Upper lobe of left lung (tissue), 4 donors: ENCODE data around the gene MAP6.

Experiments
- EP300 ChIP-seq, 4 donors: sonication (generic); formaldehyde crosslinking; IDR thresholded peaks; one replicate each; pipeline ENCODE4 v1.5.1; 2017; ENCODE audit warnings: antibody characterized with exemption in 4 of 4, control low read depth in 2 of 4
- POLR2A ChIP-seq, 4 donors: fragments of 450-650 bp; IDR thresholded peaks; one replicate each; pipeline ENCODE4 v1.5.1; 2016 to 2017; ENCODE audit warnings: antibody characterized with exemption in 4 of 4, mild to moderate bottlenecking in 2 of 4
- TF ChIP-seq, protein P1 (sequence below), 6 experiments: fragments of 450-650 bp in 4 of 6; fragments of 200-600 bp in 2 of 6; sonication (generic) in 2 of 6; IDR thresholded peaks; one replicate each; pipeline ENCODE4 v1.5.1; 2016 to 2019; ENCODE audit warnings: antibody characterized with exemption in 6 of 6

DNA sequence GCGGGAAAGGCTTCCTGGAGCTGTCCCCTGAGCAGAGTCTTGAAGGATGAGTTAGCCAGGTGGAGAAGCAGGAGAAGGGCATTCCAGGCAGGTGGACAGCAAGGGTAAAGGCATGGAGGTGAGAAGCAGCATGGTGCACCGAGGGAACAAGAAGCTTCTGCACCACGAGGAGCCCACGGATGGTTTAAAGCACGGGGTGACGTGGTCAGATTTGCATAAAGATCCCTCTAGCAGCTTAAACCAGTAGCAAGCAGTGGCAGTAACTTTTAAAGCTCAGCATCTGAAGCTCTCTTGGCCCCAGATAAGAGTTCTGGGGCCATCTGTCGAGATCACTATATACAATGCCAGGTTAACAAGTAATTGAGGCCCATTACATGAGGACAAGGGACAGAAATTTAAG, 69.9 kb downstream of the MAP6 start:
- TF ChIP-seq, protein P1, sequence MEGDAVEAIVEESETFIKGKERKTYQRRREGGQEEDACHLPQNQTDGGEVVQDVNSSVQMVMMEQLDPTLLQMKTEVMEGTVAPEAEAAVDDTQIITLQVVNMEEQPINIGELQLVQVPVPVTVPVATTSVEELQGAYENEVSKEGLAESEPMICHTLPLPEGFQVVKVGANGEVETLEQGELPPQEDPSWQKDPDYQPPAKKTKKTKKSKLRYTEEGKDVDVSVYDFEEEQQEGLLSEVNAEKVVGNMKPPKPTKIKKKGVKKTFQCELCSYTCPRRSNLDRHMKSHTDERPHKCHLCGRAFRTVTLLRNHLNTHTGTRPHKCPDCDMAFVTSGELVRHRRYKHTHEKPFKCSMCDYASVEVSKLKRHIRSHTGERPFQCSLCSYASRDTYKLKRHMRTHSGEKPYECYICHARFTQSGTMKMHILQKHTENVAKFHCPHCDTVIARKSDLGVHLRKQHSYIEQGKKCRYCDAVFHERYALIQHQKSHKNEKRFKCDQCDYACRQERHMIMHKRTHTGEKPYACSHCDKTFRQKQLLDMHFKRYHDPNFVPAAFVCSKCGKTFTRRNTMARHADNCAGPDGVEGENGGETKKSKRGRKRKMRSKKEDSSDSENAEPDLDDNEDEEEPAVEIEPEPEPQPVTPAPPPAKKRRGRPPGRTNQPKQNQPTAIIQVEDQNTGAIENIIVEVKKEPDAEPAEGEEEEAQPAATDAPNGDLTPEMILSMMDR (IDR thresholded peaks at IDR 0.05): no peak
- TF ChIP-seq EP300 (IDR thresholded peaks at IDR 0.05) (no peak), POLR2A (IDR thresholded peaks at IDR 0.05) (no peak)
